Eye (tissue), 1 donor: ENCODE data around the gene LTBP3.
A peak's percentile ranks its signal among the peaks of the same experiment; 100 is the strongest.

Source experiments
- DNase-seq: peaks from one replicate; pipeline ENCODE4 v3.0.0-alpha.2; 2015

The LTBP3 gene

GRCh38 chr11:65553301-65554001 is 4.7 kb downstream of the LTBP3 start:
- peak; percentile 49 for DNase-seq

GRCh38 chr11:65552388-65552951 is 5.7 kb downstream of the LTBP3 start:
- DNase-seq = no peak

GRCh38 chr11:65551572-65552387 is 6.4 kb downstream of the LTBP3 start:
- peak; percentile 66 for DNase-seq

- no peak for DNase-seq
These were observed 9.1 kb downstream of the LTBP3 start for GRCh38 chr11:65549096-65549495.

GRCh38 chr11:65548395-65548794 is 9.8 kb downstream of the LTBP3 start:
- DNase-seq = no peak

- no peak for DNase-seq
These were observed 10.6 kb downstream of the LTBP3 start for GRCh38 chr11:65547446-65548125.

GRCh38 chr11:65546217-65546958 is 11.8 kb downstream of the LTBP3 start:
- DNase-seq = peak; percentile 84

GRCh38 chr11:65545853-65546216 is 12.3 kb downstream of the LTBP3 start:
- DNase-seq = no peak

GRCh38 chr11:65542738-65543390 is 15.3 kb downstream of the LTBP3 start:
- no peak for DNase-seq

GRCh38 chr11:65541093-65541982 is 16.8 kb downstream of the LTBP3 start:
- no peak for DNase-seq

- DNase-seq = peak; percentile 93
These were observed 17.7 kb downstream of the LTBP3 start for GRCh38 chr11:65540290-65541092.

- DNase-seq = no peak
These were observed 18.3 kb downstream of the LTBP3 start for GRCh38 chr11:65539744-65540289.

GRCh38 chr11:65538915-65539743 is 19.0 kb downstream of the LTBP3 start:
- peak; percentile 62 for DNase-seq

GRCh38 chr11:65538232-65538914 is 19.8 kb downstream of the LTBP3 start:
- DNase-seq = no peak

- DNase-seq = no peak
These were observed 20.4 kb downstream of the LTBP3 start for GRCh38 chr11:65537620-65538231.

GRCh38 chr11:65537296-65537597 is 20.9 kb downstream of the LTBP3 start:
- DNase-seq = no peak

GRCh38 chr11:65536412-65537295 is 21.5 kb downstream of the LTBP3 start:
- DNase-seq = no peak
